Measurements from ENCODE around the gene CACNG4.
"Not testable (repeated sequence)": the region's sequence is repeated elsewhere in the genome, so short reads cannot be mapped to it uniquely, and the experiment has no call there.

Gene CACNG4

GRCh38 chr17:66970797-66971196 is 6.3 kb downstream of the CACNG4 start:
- TF ChIP-seq, protein P1, sequence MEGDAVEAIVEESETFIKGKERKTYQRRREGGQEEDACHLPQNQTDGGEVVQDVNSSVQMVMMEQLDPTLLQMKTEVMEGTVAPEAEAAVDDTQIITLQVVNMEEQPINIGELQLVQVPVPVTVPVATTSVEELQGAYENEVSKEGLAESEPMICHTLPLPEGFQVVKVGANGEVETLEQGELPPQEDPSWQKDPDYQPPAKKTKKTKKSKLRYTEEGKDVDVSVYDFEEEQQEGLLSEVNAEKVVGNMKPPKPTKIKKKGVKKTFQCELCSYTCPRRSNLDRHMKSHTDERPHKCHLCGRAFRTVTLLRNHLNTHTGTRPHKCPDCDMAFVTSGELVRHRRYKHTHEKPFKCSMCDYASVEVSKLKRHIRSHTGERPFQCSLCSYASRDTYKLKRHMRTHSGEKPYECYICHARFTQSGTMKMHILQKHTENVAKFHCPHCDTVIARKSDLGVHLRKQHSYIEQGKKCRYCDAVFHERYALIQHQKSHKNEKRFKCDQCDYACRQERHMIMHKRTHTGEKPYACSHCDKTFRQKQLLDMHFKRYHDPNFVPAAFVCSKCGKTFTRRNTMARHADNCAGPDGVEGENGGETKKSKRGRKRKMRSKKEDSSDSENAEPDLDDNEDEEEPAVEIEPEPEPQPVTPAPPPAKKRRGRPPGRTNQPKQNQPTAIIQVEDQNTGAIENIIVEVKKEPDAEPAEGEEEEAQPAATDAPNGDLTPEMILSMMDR (IDR thresholded peaks at IDR 0.05; ENCODE audit: borderline replicate concordance, extremely low read depth, low read length, poor library complexity, severe bottlenecking): no peak
- TF ChIP-seq EZH2 (IDR thresholded peaks at IDR 0.05; ENCODE audit: borderline replicate concordance, low read depth, low read length, severe bottlenecking): no peak
- no peaks in the 10 kb centered on the region for H3K36me3 ChIP-seq (ENCODE audit: insufficient read depth, low read length)
- no peak overlapping the region for H2AFZ ChIP-seq (ENCODE audit: low read depth, low read length)
- ATAC-seq (ENCODE audit: insufficient read depth, low read depth) (no peak), DNase-seq (no peak)
- peaks cover 2% of the 10 kb centered on the region for H3K27me3 ChIP-seq (ENCODE audit: insufficient read depth, low read length, poor library complexity)
- H3K79me2 ChIP-seq (ENCODE audit: insufficient read depth, low read length): no peaks in the 10 kb centered on the region
- H3K9ac ChIP-seq (ENCODE audit: low read depth, low read length): no peak overlapping the region
- H3K4me1 ChIP-seq (ENCODE audit: insufficient read depth, low read length): no peaks in the 10 kb centered on the region
- H3K4me2 ChIP-seq (ENCODE audit: insufficient read depth, low read length): no peak overlapping the region
- H3K27ac ChIP-seq (ENCODE audit: low read length): no peak overlapping the region
- H3K4me3 ChIP-seq (ENCODE audit: low read depth in 1 of 2, low read length in 2 of 2): no peak overlapping the region
- H3K9me3 ChIP-seq (ENCODE audit: insufficient read depth, low read length, severe bottlenecking): no peaks in the 10 kb centered on the region
- H4K20me1 ChIP-seq (ENCODE audit: insufficient read depth, low read length): no peaks in the 10 kb centered on the region; the same call in 1 of the 2 replicates

DNA sequence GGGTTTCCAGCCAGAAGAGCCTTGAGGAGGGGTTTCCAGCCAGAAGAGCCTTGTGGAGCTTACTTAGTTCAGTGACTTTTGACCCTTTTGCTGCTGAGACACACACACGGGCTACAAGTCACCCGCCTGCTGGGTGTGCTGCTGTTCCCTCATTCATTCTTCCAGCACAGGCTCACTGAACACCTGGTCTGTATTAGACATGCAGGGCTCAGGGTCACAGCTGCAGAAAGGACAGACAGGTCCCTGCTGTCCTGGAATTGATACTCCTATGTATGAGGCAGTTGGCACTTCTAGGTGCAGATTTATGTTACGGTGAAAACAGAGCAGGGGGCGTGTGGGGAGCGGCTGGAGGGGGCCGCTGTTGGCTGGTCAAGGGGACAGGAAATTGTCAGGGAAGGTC is 6.8 kb downstream of the CACNG4 start:
- no peak for ATAC-seq (ENCODE audit: insufficient read depth, low read depth)
- Histone ChIP-seq H3K9ac (ENCODE audit: low read depth, low read length) (no peak overlapping the region), H3K9me3 (ENCODE audit: insufficient read depth, low read length, severe bottlenecking) (no peaks in the 10 kb centered on the region), H2AFZ (ENCODE audit: low read depth, low read length) (no peak overlapping the region), H3K27me3 (ENCODE audit: insufficient read depth, low read length, poor library complexity) (peaks cover 5% of the 10 kb centered on the region), H3K36me3 (ENCODE audit: insufficient read depth, low read length) (no peaks in the 10 kb centered on the region), H3K4me3 (ENCODE audit: low read depth in 1 of 2, low read length in 2 of 2) (no peak overlapping the region), H4K20me1 (ENCODE audit: insufficient read depth, low read length) (no peaks in the 10 kb centered on the region; the same call in 1 of the 2 replicates), H3K4me1 (ENCODE audit: insufficient read depth, low read length) (no peaks in the 10 kb centered on the region), H3K4me2 (ENCODE audit: insufficient read depth, low read length) (no peak overlapping the region), H3K79me2 (ENCODE audit: insufficient read depth, low read length) (no peaks in the 10 kb centered on the region), H3K27ac (ENCODE audit: low read length) (no peak overlapping the region)
- no peak for DNase-seq
- TF ChIP-seq, protein P1 (IDR thresholded peaks at IDR 0.05; ENCODE audit: borderline replicate concordance, extremely low read depth, low read length, poor library complexity, severe bottlenecking): no peak
- TF ChIP-seq EZH2 (IDR thresholded peaks at IDR 0.05; ENCODE audit: borderline replicate concordance, low read depth, low read length, severe bottlenecking): no peak

DNA sequence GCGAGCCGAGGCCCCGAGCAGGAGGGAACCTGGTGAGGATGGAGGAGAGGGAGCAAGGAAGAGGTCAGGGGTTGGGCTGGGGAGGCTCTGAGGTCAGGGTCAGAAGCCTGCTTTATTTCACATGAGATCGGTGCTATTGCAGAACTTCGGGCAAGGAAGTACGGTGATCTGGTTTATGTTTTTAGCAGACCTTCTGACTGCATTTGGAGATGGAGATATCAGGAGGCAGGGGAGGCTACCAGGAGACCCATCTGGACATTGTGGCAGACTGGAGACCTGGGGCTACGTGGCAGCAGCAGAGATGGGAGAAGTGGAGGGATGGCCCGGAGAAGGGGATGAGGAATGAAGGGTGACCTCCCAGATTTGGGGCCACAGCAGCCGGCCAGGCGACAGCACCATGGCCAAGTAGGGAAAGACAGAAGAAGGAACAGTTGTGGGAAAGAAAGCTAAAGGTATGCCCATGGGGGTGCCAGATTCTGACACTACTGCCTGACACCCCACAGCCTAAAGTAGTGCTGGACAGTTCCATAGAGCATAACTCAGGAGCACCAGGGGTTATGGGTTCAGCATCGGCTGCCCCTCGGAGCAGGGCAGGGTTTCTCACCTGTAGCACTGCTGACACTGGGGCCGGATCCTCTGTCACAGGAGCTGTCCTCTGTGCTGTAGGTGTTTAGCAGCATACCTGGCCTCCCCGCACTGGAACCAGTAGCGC is 7.4 kb downstream of the CACNG4 start:
- H3K9ac ChIP-seq (ENCODE audit: low read depth, low read length): no peak overlapping the region
- no peaks in the 10 kb centered on the region for H3K4me1 ChIP-seq (ENCODE audit: insufficient read depth, low read length)
- no peak overlapping the region for H3K27ac ChIP-seq (ENCODE audit: low read length)
- no peaks in the 10 kb centered on the region for H3K9me3 ChIP-seq (ENCODE audit: insufficient read depth, low read length, severe bottlenecking)
- no peak for TF ChIP-seq EZH2 (IDR thresholded peaks at IDR 0.05; ENCODE audit: borderline replicate concordance, low read depth, low read length, severe bottlenecking)
- H3K4me3 ChIP-seq (ENCODE audit: low read depth in 1 of 2, low read length in 2 of 2): no peak overlapping the region
- no peaks in the 10 kb centered on the region for H3K36me3 ChIP-seq (ENCODE audit: insufficient read depth, low read length)
- H4K20me1 ChIP-seq (ENCODE audit: insufficient read depth, low read length): peaks cover 3% of the 10 kb centered on the region; the same call in 1 of the 2 replicates
- H2AFZ ChIP-seq (ENCODE audit: low read depth, low read length): no peak overlapping the region
- no peaks in the 10 kb centered on the region for H3K79me2 ChIP-seq (ENCODE audit: insufficient read depth, low read length)
- peaks cover 9% of the 10 kb centered on the region for H3K27me3 ChIP-seq (ENCODE audit: insufficient read depth, low read length, poor library complexity)
- no peak for DNase-seq
- no peak overlapping the region for H3K4me2 ChIP-seq (ENCODE audit: insufficient read depth, low read length)
- no peak for ATAC-seq (ENCODE audit: insufficient read depth, low read depth)

- H3K27ac ChIP-seq (ENCODE audit: low read length); H3K79me2 ChIP-seq (ENCODE audit: insufficient read depth, low read length); H3K9me3 ChIP-seq (ENCODE audit: insufficient read depth, low read length, severe bottlenecking); H3K27me3 ChIP-seq (ENCODE audit: insufficient read depth, low read length, poor library complexity); H3K9ac ChIP-seq (ENCODE audit: low read depth, low read length); ATAC-seq (ENCODE audit: insufficient read depth, low read depth); H3K4me2 ChIP-seq (ENCODE audit: insufficient read depth, low read length); DNase-seq; H3K4me1 ChIP-seq (ENCODE audit: insufficient read depth, low read length); H2AFZ ChIP-seq (ENCODE audit: low read depth, low read length); H3K36me3 ChIP-seq (ENCODE audit: insufficient read depth, low read length); H3K4me3 ChIP-seq (ENCODE audit: low read depth in 1 of 2, low read length in 2 of 2); H4K20me1 ChIP-seq (ENCODE audit: insufficient read depth, low read length): not testable (repeated sequence)
These were observed 7.9 kb downstream of the CACNG4 start for GRCh38 chr17:66972442-66972830.

Measured in DND-41 (cell line).